GM19467 (cell line): ENCODE results near the gene MEAK7.

ENCODE experiments used
- ATAC-seq: cut with Tn5 transposase; IDR thresholded peaks from one replicate; pipeline ENCODE4 v1.9.1; 2021; ENCODE audit warnings: mild to moderate bottlenecking, moderate library complexity; ENCODE audit not compliant: unreplicated experiment

MEAK7 gene

DNA sequence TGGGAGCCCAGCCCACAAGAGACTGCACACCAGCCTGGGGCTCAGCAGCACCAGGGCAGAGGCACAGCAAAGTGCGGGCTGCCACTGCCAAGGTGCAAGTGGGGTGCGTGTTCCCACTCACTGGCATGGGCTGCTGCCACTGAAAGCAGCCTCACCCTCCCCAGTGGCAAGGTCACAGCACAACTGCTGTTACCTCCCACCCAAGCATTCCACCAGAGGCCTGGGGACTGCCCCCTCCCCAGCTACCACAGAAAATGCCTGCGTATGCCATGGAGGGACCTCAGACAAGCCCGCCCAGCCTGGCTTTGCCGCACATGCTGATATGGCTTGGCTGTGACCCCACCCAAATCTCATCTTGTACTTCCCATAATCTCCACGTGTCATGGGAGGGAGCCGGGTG is 33.1 kb downstream of the MEAK7 start:
- no peak for ATAC-seq

DNA sequence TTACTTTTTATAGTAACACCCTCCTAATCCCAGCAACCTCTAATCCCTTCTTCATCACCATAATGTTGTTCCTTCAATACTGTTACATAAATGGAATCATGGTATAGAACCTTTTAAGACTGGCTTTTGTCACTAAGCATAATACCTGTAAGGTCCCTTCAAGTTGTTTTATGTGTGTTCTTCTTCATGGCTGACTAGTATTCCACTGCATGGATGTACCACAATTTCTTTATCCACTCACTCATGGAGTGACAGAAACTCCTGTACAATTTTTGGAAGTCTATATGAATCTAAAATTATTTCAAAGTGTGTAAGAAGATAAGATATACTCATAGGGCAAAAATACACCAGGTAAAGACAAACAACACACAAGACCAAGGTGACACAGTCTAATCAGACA is 36.8 kb downstream of the MEAK7 start:
- no peak for ATAC-seq

DNA sequence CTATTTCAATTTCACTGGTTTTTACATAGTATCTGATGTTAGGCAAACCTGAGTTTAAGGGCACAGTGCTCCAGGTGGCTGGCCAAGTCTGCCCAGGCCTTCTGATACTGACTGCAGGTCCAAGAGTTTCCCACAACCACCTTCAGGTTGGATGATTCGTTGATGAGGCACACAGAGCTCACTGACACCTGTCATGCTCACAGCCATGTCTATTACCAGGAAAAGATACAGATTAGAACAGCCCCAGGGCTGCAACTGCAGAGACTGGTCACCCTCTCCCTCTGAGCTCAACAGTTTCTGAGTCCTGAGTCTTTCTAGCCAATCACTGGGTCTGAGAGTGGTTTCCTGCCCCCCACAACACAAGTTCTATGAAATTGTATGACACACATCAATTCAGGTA is 37.2 kb downstream of the MEAK7 start:
- no peak for ATAC-seq

DNA sequence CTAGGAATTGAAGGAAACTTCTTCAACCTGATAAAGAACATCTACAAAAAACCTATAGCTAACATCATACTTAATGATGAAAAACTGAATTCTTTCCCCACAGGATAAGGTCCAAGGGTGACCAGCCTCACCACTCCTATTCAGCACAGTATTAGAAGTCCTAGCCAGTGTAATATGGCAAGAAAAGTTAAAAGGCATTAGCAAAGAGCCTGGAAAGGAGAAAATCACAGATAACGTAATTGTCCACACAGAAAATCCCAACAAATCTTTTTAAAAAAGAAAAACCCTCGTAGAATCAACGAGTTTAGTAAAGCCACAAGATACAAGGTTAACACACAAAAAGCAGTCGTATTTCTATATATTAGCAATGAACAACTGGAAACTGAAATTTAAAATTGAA is 37.8 kb downstream of the MEAK7 start:
- no peak for ATAC-seq

DNA sequence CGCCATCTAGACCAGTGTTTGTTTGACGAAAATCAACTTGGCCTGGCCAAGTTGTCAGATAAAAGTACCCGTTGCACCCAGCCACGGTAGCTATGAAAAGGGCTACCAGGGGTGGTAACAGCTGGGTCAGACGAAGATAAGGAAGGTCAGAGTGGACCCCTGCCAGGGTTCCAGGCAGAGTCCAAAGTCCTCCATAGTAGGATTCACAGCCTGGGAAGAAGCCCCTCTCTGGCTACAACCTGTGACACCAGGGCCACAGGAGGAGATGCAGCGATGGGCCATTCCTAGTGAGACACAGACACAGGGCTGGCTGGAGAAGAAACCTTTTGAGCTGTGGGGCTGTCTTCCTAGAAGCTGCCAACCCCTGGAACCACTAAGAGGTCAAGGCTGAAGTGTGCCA is 39.3 kb downstream of the MEAK7 start:
- ATAC-seq, result no peak

DNA sequence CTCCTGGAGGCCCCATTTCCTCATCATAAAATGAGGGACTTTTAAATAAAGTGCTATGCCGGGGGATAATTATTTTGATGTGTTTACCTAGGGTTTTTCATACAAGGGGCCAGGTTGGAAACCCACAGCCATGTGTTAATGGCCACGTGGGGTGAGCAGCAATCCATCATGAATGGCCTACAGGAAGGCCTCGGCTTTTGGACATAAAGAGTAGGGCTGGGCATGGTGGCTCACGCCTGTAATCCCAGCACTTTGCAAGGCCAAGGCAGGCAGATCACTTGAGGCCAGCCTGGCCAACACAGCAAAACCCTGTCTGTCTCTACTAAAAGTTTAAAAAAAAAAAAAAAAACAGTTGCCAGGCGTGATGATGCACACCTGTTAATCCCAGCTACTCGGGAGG is 40.3 kb downstream of the MEAK7 start:
- ATAC-seq, result no peak

DNA sequence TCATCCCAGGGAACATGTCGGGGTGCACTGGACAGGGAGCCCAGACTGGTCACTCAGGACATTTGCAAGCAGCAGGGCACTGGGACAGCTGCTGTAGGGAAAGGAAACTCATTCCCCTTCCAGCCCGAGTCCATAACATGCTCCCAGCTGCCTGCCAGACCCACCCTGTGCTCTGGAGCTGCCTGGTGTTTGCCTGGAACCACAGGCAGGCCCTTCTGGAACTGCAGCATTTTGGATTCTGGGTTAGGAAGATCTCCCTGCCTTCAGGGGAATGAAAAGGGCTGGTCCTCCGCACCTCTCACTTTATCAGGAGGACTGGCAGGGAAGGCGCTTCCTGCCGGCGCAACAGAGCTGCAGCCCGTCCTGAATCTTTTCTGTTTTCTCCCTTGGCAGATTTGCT is 41.2 kb downstream of the MEAK7 start:
- ATAC-seq, result no peak

DNA sequence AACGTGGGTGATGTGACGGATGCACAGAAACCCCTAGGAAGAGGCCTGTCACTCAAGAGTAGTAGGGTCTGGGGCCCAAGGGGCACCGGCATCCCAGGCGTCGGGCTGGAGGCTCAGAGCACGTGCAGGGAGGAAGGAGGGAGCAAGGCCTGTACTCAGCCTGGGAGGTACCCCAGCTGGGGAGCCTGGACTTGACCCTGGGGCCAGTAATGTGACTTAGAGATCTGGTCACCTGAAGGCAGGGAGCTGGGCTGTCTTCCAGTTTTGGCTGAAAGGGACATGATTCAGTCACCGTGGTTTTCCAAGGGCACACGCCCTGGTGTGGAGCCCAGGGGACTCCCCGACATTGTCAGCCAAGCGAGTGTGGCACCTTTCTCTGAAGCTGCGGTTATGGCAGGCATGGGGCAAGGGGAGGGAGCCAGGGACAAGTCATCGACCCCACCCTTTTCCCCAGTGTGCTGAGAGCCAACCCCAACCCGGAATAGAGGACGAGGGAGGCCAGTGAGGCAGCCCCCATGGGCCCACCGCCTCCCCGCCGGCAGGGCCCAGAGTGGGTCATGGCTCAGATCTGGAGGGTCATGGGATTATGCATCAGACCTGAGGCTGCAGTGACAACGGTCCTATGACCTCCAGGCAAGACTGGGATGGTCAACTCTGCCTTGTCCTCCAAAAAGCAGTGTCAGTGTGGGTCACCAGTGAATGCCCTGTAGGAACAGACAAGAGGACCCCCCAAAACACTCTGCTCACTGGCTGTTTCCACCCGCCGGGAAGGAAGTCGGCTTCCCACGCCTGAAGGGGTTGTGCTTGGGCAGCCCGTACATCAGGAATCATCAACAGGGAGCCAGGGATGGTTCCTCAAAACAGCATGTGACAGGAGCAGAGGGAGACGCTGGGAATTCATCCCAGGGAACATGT is 41.9 kb downstream of the MEAK7 start:
- ATAC-seq, result no peak

DNA sequence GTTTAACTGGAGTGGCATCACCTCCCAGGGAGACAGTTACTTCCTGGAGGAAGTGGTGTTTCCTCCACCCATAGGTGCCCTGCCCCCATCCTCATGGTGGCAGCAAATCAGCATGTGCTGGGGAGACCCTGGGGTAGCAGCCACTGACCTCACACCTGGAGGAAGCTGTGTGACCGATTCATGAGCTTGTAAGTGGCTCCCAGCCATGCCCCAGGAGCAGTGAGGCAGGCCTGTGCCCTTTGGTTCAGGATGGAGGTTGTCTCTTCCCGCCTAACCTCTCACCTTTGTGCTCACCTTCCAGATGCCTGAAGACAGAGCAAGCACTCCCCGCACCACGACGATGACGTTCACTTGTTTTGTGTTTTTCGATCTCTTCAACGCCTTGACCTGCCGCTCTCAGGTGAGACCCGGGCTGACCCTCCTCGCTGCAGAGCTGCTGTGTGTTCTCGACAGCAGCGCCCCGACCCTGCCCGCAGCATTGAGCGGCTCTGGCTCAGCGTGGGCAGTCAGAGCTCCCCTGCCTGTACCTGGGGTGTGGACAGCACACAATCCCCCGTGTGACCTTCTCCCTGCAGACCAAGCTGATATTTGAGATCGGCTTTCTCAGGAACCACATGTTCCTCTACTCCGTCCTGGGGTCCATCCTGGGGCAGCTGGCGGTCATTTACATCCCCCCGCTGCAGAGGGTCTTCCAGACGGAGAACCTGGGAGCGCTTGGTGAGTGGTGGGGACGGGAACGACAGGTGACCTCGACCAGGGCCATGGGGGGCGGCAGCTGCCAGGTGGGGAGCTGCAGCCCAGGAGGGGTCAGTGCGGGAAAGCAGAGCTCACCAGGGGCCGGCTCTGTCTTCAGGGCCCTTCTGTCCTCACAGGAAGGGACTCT is 42.8 kb downstream of the MEAK7 start:
- no peak for ATAC-seq

DNA sequence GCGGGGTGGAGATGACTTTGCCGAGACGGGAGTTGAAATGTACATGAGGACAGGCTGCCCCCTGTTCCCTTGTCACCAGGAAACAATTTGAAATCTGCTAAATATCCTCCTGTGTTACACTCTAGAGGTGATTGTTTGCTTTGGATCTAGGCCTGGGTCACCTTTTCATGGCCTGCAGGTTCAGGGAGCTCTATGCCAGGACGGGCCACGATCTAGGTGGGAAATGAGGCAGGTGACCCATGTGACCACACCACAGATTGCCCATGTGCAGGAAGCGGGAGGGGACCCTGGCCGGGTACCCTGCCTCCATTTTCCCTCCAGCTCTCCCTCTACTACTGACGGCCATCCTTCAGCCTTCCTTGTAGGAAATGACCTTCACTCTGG is 43.4 kb downstream of the MEAK7 start:
- no peak for ATAC-seq

DNA sequence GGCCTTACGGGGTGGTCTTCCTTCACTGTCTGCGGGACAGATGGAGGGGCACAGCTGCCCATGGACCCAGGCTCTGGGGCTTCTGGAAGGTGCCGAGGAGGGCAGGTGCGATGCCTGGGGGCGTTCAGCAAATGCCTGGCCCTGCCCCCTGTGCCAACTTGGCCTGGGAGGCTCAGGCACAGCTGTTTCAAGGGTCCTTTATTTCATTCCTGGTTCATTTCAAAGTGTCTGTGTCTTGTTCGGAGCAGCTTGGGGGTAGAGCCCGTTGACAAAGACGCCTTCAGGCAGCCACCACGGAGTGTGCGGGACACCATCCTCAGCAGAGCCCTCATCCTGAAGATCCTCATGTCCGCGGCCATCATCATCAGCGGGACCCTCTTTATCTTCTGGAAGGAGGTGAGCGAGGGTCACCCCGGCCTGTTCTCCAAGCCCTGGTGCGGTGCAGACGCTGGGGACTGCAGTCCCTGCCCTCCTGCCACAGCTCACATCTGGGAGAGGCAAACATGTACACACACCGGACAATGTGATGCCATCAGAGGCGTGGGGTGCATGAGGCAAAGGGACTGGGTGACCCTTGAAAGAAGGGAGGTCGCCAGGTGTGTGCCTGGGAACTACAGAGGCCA is 43.9 kb downstream of the MEAK7 start:
- no peak for ATAC-seq

DNA sequence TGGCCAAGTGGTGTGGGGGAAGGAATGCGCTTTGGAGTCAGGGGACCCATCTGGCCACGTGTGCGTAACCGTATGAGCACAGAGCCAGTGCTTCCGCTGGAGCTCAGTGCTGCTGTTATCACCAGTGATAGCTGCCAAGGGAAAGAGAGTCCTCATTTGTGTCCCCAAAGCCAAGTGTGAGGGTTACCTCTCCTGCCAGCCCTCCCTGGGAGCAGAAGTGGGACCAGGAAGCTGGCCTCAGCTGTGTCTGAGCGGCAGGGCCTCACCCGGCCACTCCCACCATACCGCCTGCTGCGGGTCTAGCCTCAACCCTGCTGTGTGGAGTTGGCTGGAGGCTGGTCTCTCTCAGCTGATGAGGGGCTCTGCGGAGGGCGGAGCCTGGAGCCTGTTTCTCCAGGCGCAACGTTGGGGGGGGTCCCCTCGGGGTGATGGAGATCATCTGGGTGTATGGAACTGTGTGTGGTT is 44.5 kb downstream of the MEAK7 start:
- ATAC-seq, result no peak

DNA sequence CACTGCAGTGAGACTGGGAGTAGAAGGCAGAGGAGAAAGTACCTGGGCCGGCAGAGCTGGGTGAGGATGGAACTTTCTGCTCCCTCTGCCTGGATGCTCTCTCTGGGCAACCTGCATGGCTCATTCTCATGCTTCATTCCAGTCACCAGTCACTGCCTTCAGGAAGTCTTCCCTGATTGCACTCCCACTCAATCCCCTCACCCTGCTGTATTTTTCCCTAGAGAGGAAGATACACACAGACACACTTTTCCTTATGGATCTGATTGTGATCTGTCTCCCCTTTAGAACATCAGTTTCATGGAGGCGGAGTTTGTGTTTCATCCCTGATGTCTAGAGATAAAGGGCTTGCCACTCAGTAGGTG is 44.9 kb downstream of the MEAK7 start:
- ATAC-seq, result no peak

DNA sequence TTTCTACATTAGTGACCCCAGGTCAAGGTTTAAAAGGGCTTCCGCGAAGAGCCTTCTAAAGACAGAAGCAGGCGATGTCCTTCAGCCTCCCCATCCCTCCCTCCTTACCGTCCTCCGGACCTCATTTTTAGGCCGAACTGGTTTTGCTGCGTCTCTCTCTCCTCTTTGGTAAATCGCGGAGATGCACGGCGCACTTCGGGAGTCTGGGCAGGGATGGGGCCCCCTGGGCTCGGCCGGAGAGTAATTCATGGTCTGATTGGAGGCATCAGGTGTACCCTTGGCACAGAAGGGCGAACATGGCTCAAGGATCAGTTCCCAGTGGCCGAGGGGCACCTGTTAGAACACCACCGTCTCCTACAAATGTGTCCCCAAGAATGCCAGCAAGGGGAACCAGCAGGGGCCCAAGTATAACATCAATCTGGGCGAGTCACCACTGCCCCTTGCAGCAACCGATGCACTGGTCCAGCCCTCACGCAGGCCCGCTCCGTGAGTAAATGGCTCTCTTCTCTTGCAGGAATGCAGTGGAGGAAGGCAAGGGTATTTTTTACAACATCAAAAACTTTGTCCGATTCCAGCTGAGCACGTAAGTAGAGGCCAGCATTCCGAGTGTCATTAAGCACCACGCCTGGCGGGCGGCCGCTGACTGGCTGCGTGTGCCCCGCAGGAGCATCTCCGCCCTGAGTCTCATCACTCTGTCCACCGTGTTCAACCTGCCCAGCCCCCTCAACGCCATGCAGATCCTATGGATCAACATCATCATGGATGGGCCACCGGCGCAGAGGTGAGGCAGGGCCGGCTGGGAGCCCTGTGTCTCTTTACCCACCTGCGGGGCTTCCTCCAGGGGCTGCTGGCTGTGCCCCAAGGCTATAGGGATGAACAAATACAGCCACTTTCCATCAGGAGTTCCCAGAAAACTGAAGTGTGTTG is 45.6 kb downstream of the MEAK7 start:
- no peak for ATAC-seq

DNA sequence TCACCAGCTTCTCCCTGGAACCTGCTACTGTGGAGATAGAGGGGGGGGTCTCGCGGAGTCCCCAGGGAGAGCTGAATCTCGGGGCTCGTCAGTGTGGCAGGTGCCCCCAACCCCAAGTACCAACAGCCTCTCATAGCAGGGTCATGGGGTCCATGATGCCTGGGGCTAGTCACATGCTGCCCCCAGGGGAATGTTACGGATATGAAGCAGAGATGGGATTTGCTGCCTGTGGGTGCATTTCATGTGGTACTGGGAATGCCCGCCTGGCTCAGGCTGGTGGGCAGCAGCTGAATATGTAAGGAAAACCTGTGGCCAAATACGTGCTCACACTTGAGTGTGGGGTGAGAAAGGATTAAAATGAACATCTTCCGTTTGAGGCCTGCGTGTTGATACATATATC is 49.4 kb downstream of the MEAK7 start:
- ATAC-seq, result no peak
